HL-60 (cell line): Measurements from ENCODE around the gene OGFOD3.

Experiments
- CTCF ChIP-seq: IDR thresholded peaks from one replicate; pipeline ENCODE4 v1.5.1; 2011; ENCODE audit warnings: low read length, control low read depth, inconsistent platforms; ENCODE audit not compliant: insufficient read depth
- REST ChIP-seq: IDR thresholded peaks from 2 replicates; pipeline ENCODE4 v1.6.1; 2012; ENCODE audit warnings: low read depth; ENCODE audit not compliant: insufficient replicate concordance

GRCh38 chr17:82390860-82391435, 27.4 kb downstream of the OGFOD3 start:
- TF ChIP-seq CTCF: no peak
- no peak for TF ChIP-seq REST
